OCI-LY7 (cell line): Measurements from ENCODE around the gene NSD2. TPM values are rescaled to one million over a fixed set of nuclear protein-coding genes. Genes with fewer than 3 reads are reported as not detected.

Experiments
- BruUV-seq: library from RNA; stranded (reverse); fragments of 400-500 nt; replicated peaks from 2 replicates; lab custom pipeline; 2021; lab: Mats Ljungman, UMichigan
- CTCF ChIA-PET: fragments of 300-600 bp; sonication (Branson Sonifier 250); formaldehyde crosslinking; loops from one replicate; lab custom pipeline; 2022; ENCODE audit warnings: antibody characterized with exemption; ENCODE audit not compliant: unreplicated experiment; lab: Charles Lee
- POLR2A ChIA-PET: fragments of 300-600 bp; sonication (Branson Sonifier 250); formaldehyde crosslinking; loops from one replicate; lab custom pipeline; 2022; ENCODE audit warnings: antibody characterized with exemption; lab: Charles Lee
- DNase-seq: peaks from one replicate; pipeline ENCODE4 v3.0.0-alpha.2; 2015; ENCODE audit warnings: low spot score
- H2AFZ ChIP-seq: fragments of 200-600 bp; sonication (generic), shearing (Covaris generic); 2 replicates; pipeline ENCODE4 v1.6.1; 2014; ENCODE audit warnings: mild to moderate bottlenecking, antibody characterized with exemption, low read length, moderate library complexity
- H3K27ac ChIP-seq: fragments of 200-600 bp; sonication (generic); 2 replicates; pipeline ENCODE4 v1.5.1; 2014; ENCODE audit warnings: mixed run types, low read depth, mild to moderate bottlenecking, moderate library complexity, low read length, inconsistent platforms; ENCODE audit not compliant: poor library complexity, severe bottlenecking
- H3K36me3 ChIP-seq: fragments of 200-600 bp; sonication (generic); 2 replicates; pipeline ENCODE4 v1.6.1; 2014; ENCODE audit warnings: mild to moderate bottlenecking, antibody characterized with exemption, low read length, moderate library complexity, mixed read lengths; ENCODE audit not compliant: insufficient read depth
- H3K4me1 ChIP-seq: fragments of 200-600 bp; sonication (generic); 2 replicates; pipeline ENCODE4 v1.5.1; 2014; ENCODE audit warnings: mild to moderate bottlenecking, low read length; ENCODE audit not compliant: insufficient read depth, poor library complexity, severe bottlenecking
- H3K4me2 ChIP-seq: fragments of 200-600 bp; sonication (generic); 2 replicates; pipeline ENCODE4 v1.6.1; 2014; ENCODE audit warnings: mild to moderate bottlenecking, low read length
- H3K4me3 ChIP-seq: fragments of 200-600 bp; sonication (generic); 2 replicates; pipeline ENCODE4 v1.5.1; 2014; ENCODE audit warnings: mild to moderate bottlenecking, low read depth, low read length; ENCODE audit not compliant: poor library complexity, severe bottlenecking
- H3K79me2 ChIP-seq: fragments of 200-600 bp; sonication (generic); 2 replicates; pipeline ENCODE4 v1.6.1; 2016; ENCODE audit warnings: low read depth, mild to moderate bottlenecking, low read length, moderate library complexity, mixed read lengths; ENCODE audit not compliant: insufficient read depth
- H3K9me2 ChIP-seq: fragments of 200-600 bp; sonication (generic); 2 replicates; pipeline ENCODE4 v1.6.1; 2016; ENCODE audit warnings: mild to moderate bottlenecking, low read length, mixed read lengths; ENCODE audit not compliant: insufficient read depth
- H3K9me3 ChIP-seq: fragments of 200-600 bp; sonication (generic); 2 replicates; pipeline ENCODE4 v1.6.1; 2014; ENCODE audit warnings: mild to moderate bottlenecking, mixed run types, low read length, mixed read lengths
- H4K20me1 ChIP-seq: fragments of 200-600 bp; sonication (generic); 2 replicates; pipeline ENCODE4 v1.6.1; 2014; ENCODE audit warnings: mild to moderate bottlenecking, antibody characterized with exemption, low read length, moderate library complexity, mixed read lengths; ENCODE audit not compliant: insufficient read depth
- CTCF ChIP-seq: fragments of 200-600 bp; sonication (generic); conservative IDR thresholded peaks from 2 replicates; pipeline ENCODE4 v1.5.1; 2014; ENCODE audit warnings: mild to moderate bottlenecking, antibody characterized with exemption, low read length, moderate library complexity, mixed read lengths
- EZH2phosphoT487 ChIP-seq: fragments of 200-600 bp; sonication (generic); IDR thresholded peaks from 2 replicates; pipeline ENCODE4 v1.6.1; 2018; ENCODE audit warnings: low read depth, borderline replicate concordance, mild to moderate bottlenecking, mixed run types, antibody characterized with exemption, low read length, moderate library complexity, mixed read lengths
- intact Hi-C: fragments of 100-400 bp; cut with micrococcal nuclease; formaldehyde crosslinking; loops from one replicate; pipeline ENCODE4 v1.10.0; 2022; ENCODE audit not compliant: unreplicated experiment
- total RNA-seq, 2 experiments: library from RNA; depleted of rRNA in 1 of 2; stranded (reverse); fragments of >200 nt in 1 of 2; shearing (Covaris generic) in 1 of 2; gene quantifications; 2 replicates each; pipeline ENCODE4 v1.2.3, GENCODE V29; 2014 to 2022

NSD2 gene
- total RNA-seq, 2 experiments from 2014 or later, result 169 to 329 TPM

- DNase-seq, result peak; percentile 98
- H3K9me3 ChIP-seq, result no peaks in the 10 kb centered on the region
- ChIA-PET POLR2A (interaction anchor here (0.6 to 1.5 kb wide), 7 partner anchors 9 to 559 kb away, joined by 3 to 8 read pairs (median 4); no protein-coding TSS in a partner anchor), CTCF (no interaction called here)
- H3K4me1 ChIP-seq, result peaks cover 23% of the 10 kb centered on the region
- H2AFZ ChIP-seq, result peak within 1 kb of the TSS; percentile 75
- peak within 1 kb of the TSS; percentile 79 for H3K4me2 ChIP-seq
- peak within 1 kb of the TSS; percentile 76 for H3K27ac ChIP-seq
- peaks cover 42% of the 10 kb centered on the region for H3K79me2 ChIP-seq
- peaks cover 31% of the 10 kb centered on the region for H3K36me3 ChIP-seq
- peaks cover 6% of the 10 kb centered on the region; the same call in 1 of the 2 replicates for H4K20me1 ChIP-seq
- intact Hi-C loops, result loop anchor here (5.0 kb wide), 1 partner anchor 233 kb away; the partner anchor contains the start of genes HAUS3 and POLN
- TF ChIP-seq CTCF (no peak), EZH2phosphoT487 (no peak)
- BruUV-seq, result no TSS peak
- H3K4me3 ChIP-seq, result peak within 1 kb of the TSS; percentile 97
- no peaks in the 10 kb centered on the region for H3K9me2 ChIP-seq
Observed at GRCh38 chr4:2008921-2009650, 137.9 kb downstream of the NSD2 start, which contains the start of gene NELFA. Gene NELFA, minus strand, starts transcription at chr4:2008974. Its CDS starts 15 bp downstream, at chr4:2008959.

GRCh38 chr4:2009651-2010233 lies 138.5 kb downstream of the NSD2 start:
- peak overlapping the region; percentile 75 for H2AFZ ChIP-seq
- H3K4me3 ChIP-seq, result peak overlapping the region; percentile 97
- peaks cover 26% of the 10 kb centered on the region for H3K36me3 ChIP-seq
- intact Hi-C loops, result loop anchor here (5.0 kb wide), 1 partner anchor 233 kb away; the partner anchor contains the start of genes HAUS3 and POLN
- H3K27ac ChIP-seq, result peak overlapping the region; percentile 76
- ChIA-PET POLR2A (interaction anchor here (0.6 to 1.5 kb wide), 4 partner anchors 14 to 73 kb away, joined by 3 to 8 read pairs (median 3); no protein-coding TSS in a partner anchor), CTCF (no interaction called here)
- no peak for TF ChIP-seq EZH2phosphoT487
- TF ChIP-seq CTCF, result peak; percentile 34; the same call in 1 of the 2 replicates
- H4K20me1 ChIP-seq, result peaks cover 6% of the 10 kb centered on the region; the same call in 1 of the 2 replicates
- DNase-seq, result peak; percentile 51
- peaks cover 36% of the 10 kb centered on the region for H3K79me2 ChIP-seq
- H3K9me3 ChIP-seq, result no peaks in the 10 kb centered on the region
- H3K4me2 ChIP-seq, result peak overlapping the region; percentile 79
- no peaks in the 10 kb centered on the region for H3K9me2 ChIP-seq
- BruUV-seq, result TSS peak; percentile 83
- peaks cover 23% of the 10 kb centered on the region for H3K4me1 ChIP-seq
